Tibial artery (tissue), 4 donors: ENCODE results near the gene KIF22.

Source experiments
- DNase-seq, 2 donors: peaks; one replicate each; pipeline ENCODE4 v3.0.0-alpha.2; 2019
- H3K27ac ChIP-seq, 2 donors: fragments of 200-600 bp; sonication (generic) in 1 of 2; 1 replicate in 1 of 2; 2 replicates in 1 of 2; pipeline ENCODE4 v1.5.1; 2018 to 2019; ENCODE audit warnings: mild to moderate bottlenecking in 1 of 2
- H3K27me3 ChIP-seq, 2 donors: fragments of 200-600 bp; sonication (generic) in 1 of 2; one replicate each; pipeline versions ENCODE4 v1.5.1 to v1.6.0; 2016 to 2019
- H3K36me3 ChIP-seq, 3 donors: fragments of 200-600 bp; sonication (generic) in 2 of 3; one replicate each; pipeline ENCODE4 v1.5.1; 2016 to 2019; ENCODE audit warnings: mild to moderate bottlenecking in 2 of 3
- H3K4me1 ChIP-seq, 4 donors: fragments of 200-600 bp; sonication (generic) in 2 of 4; 1 replicate in 3 of 4; 2 replicates in 1 of 4; pipeline ENCODE4 v1.5.1; 2016 to 2019
- H3K4me3 ChIP-seq, 2 donors: fragments of 200-600 bp; sonication (generic) in 1 of 2; 1 replicate in 1 of 2; 2 replicates in 1 of 2; pipeline ENCODE4 v1.5.1; 2018 to 2019; ENCODE audit warnings: mild to moderate bottlenecking in 2 of 2
- H3K9me3 ChIP-seq, 3 donors: fragments of 200-600 bp; sonication (generic) in 1 of 3; one replicate each; pipeline ENCODE4 v1.5.1; 2016 to 2019
- intact Hi-C: fragments of 100-400 bp; cut with DNase I; formaldehyde crosslinking; loops from one replicate; pipeline ENCODE4 v1.15.0; 2023; ENCODE audit warnings: low total_unique reads
- TF ChIP-seq, protein P1 (sequence below), 2 experiments: fragments of 200-600 bp in 1 of 2; fragments of 450-650 bp in 1 of 2; IDR thresholded peaks; one replicate each; pipeline ENCODE4 v1.5.1; 2017 to 2019; ENCODE audit warnings: antibody characterized with exemption in 2 of 2, mild to moderate bottlenecking in 1 of 2, moderate library complexity in 1 of 2

Gene KIF22

DNA sequence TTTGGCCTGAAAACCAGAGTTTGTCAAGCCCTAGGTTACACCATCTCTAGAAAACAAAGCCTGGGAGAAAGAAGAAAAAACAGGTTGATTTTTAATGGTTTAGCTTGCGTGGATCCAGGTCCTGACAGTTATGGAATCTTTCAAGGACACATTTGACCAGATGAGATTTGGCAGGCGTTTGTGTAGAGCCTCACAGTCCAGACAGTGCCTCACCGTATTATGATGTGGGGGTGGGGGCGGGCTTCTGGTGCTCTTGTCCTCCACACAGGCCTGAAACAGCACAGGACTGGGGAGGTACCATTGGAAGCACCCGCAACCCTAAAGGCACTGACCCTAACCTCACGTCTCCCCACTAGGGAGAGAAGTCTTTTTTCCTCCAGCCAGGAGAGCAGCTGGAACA, 49.3 kb downstream of the KIF22 start:
- TF ChIP-seq, protein P1, sequence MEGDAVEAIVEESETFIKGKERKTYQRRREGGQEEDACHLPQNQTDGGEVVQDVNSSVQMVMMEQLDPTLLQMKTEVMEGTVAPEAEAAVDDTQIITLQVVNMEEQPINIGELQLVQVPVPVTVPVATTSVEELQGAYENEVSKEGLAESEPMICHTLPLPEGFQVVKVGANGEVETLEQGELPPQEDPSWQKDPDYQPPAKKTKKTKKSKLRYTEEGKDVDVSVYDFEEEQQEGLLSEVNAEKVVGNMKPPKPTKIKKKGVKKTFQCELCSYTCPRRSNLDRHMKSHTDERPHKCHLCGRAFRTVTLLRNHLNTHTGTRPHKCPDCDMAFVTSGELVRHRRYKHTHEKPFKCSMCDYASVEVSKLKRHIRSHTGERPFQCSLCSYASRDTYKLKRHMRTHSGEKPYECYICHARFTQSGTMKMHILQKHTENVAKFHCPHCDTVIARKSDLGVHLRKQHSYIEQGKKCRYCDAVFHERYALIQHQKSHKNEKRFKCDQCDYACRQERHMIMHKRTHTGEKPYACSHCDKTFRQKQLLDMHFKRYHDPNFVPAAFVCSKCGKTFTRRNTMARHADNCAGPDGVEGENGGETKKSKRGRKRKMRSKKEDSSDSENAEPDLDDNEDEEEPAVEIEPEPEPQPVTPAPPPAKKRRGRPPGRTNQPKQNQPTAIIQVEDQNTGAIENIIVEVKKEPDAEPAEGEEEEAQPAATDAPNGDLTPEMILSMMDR (IDR thresholded peaks at IDR 0.05) = no peak
- intact Hi-C loops = no loop called here
- Histone ChIP-seq H3K4me3 (no peak overlapping the region), H3K27ac (no peak overlapping the region), H3K9me3 (no peaks in the 10 kb centered on the region), H3K27me3 (no peaks in the 10 kb centered on the region), H3K36me3 (peaks cover 77 to 100% (median 86%) of the 10 kb centered on the region in 3 donors), H3K4me1 (no peaks in the 10 kb centered on the region)
- no peak for DNase-seq

DNA sequence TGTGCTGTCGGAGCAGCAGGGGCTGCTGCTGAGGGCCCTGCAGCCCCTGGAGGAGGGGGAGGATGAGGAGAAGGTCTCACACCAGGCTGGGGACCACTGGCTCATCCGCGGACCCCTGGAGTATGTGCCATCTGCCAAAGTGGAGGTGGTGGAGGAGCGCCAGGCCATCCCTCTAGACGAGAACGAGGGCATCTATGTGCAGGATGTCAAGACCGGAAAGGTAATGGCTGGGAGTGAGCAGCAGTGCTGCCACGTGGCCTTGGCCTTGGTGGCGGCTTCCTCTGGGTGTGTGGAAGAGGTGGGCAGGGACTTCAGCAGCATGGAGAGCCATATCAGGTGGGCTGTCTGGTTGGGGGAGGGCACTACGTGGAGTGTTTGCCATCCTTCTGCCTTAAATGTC, 49.7 kb downstream of the KIF22 start:
- Histone ChIP-seq H3K27me3 (no peaks in the 10 kb centered on the region), H3K36me3 (peaks cover 79 to 100% (median 87%) of the 10 kb centered on the region in 3 donors), H3K9me3 (no peaks in the 10 kb centered on the region), H3K4me1 (no peaks in the 10 kb centered on the region), H3K27ac (no peak overlapping the region), H3K4me3 (no peak overlapping the region)
- TF ChIP-seq, protein P1 (IDR thresholded peaks at IDR 0.05) = no peak
- no peak for DNase-seq
- intact Hi-C loops = no loop called here

DNA sequence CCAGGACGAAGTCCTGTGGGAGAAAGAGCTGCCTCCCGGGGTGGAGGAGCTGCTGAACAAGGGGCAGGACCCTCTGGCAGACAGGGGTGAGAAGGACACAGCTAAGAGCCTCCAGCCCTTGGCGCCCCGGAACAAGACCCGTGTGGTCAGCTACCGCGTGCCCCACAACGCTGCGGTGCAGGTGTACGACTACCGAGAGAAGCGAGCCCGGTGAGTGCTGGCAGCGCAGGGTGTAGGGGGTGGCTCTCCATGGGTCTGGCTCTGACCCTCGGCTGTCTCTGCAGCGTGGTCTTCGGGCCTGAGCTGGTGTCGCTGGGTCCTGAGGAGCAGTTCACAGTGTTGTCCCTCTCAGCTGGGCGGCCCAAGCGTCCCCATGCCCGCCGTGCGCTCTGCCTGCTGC, 51.1 kb downstream of the KIF22 start:
- TF ChIP-seq, protein P1 (IDR thresholded peaks at IDR 0.05) = no peak
- H3K36me3 ChIP-seq = peaks cover 77 to 100% (median 90%) of the 10 kb centered on the region in 3 donors
- H3K4me1 ChIP-seq = no peaks in the 10 kb centered on the region
- H3K27me3 ChIP-seq = no peaks in the 10 kb centered on the region
- no peak overlapping the region for H3K27ac ChIP-seq
- intact Hi-C loops = no loop called here
- DNase-seq = no peak
- no peaks in the 10 kb centered on the region for H3K9me3 ChIP-seq
- H3K4me3 ChIP-seq = no peak overlapping the region

DNA sequence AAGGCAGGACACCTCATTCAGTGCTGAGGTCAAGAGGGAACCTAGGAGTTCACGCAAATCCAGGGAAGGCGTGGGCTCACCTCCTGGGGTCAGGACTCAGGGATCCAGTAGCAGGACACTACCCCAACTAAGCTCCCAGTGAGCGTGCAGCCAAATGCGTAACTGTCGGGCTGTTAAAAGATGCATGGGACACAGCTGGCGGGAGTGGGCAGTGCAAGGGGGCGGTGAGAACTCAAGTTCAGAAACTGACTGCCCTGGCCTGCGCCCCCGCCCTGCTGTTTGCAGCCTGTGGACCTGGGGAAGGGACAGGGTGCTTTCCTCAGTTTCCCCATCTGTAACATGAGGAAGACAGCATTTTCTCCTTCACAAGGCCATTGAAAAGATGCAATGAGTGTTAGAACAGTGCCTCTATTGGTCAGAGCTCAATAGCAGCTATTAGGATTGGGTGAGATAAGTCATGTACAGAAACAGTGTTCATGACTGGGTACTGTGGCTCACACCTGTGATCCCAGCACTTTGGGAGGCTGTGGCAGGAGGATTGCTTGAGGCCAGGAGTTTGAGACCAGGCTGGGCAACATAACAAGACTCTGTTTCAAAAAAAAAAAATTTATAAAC, 52.3 kb downstream of the KIF22 start:
- H3K9me3 ChIP-seq = no peaks in the 10 kb centered on the region
- DNase-seq = no peak
- H3K27me3 ChIP-seq = no peaks in the 10 kb centered on the region
- no peaks in the 10 kb centered on the region for H3K4me1 ChIP-seq
- H3K4me3 ChIP-seq = no peak overlapping the region
- intact Hi-C loops = no loop called here
- H3K36me3 ChIP-seq = peaks cover 75 to 100% (median 90%) of the 10 kb centered on the region in 3 donors
- H3K27ac ChIP-seq = no peak overlapping the region
- TF ChIP-seq, protein P1 (IDR thresholded peaks at IDR 0.05) = no peak

DNA sequence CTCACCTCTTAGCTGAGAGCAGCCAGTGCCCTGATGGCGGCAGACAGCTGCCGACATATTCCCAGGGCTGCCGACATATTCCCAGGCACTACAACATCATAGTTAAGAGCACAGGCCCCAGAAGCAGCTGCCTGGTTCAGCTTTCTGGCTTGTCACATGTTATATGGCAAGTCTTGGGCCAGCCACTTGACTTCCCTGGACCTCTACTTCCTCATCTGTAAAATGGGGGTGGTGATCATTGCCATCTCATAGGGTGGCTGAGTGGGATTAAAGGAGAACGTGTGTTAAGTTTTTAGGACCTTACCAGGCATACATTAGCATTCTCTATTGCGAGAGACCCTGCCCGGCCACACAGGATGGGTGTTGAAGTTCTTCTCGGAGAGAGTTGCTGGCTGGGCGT, 53.4 kb downstream of the KIF22 start:
- intact Hi-C loops = no loop called here
- Histone ChIP-seq H3K9me3 (no peaks in the 10 kb centered on the region), H3K27me3 (no peaks in the 10 kb centered on the region), H3K27ac (no peak overlapping the region), H3K36me3 (peaks cover 66 to 92% (median 83%) of the 10 kb centered on the region in 3 donors), H3K4me1 (no peaks in the 10 kb centered on the region), H3K4me3 (no peak overlapping the region)
- DNase-seq = no peak
- TF ChIP-seq, protein P1 (IDR thresholded peaks at IDR 0.05) = no peak
